GM12875 (cell line): ENCODE measurements around the gene CEP135.
"Not testable (repeated sequence)": the region's sequence is repeated elsewhere in the genome, so short reads cannot be mapped to it uniquely, and the experiment has no call there.

Experiments
- H3K4me3 ChIP-seq: one replicate; pipeline ENCODE4 v1.5.1; 2011; ENCODE audit warnings: low read depth, low read length, control low read depth
- TF ChIP-seq, protein P1 (sequence below): IDR thresholded peaks from 2 replicates; pipeline ENCODE4 v1.5.1; 2011; ENCODE audit warnings: low read depth, mild to moderate bottlenecking, control low read depth, inconsistent platforms, low read length, moderate library complexity, borderline replicate concordance; ENCODE audit not compliant: insufficient read depth

Gene CEP135

DNA sequence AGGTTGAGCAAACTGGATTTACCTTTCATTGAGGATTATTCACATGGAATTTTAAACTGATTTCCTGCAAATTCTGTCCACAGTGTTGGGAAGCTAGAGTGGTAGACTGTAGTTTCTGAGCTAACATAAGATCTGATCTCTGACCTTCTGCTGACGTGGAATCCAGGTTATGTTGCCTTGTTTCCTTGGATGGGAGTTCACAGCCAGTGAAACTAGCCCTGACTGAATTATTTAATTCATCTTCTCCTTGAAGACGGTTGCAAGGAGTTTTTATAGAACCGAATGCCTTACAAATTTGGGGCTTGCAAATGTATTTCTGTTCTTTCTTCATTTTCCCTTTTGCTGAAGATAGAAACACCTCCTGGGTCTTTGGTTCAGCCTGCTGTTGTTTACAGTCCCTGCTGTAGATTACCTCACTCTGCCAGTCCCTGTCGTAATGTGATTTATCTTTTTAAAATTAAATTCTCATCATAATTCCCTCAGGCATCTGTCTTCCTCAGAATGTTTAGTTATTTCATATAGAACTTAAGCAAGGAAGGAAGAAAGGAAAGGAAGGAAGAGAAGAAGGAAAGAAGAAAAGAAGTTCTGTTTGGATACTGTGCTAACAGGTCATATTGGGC lies 113.9 kb downstream of the CEP135 start:
- no peak overlapping the region for H3K4me3 ChIP-seq
- TF ChIP-seq, protein P1, sequence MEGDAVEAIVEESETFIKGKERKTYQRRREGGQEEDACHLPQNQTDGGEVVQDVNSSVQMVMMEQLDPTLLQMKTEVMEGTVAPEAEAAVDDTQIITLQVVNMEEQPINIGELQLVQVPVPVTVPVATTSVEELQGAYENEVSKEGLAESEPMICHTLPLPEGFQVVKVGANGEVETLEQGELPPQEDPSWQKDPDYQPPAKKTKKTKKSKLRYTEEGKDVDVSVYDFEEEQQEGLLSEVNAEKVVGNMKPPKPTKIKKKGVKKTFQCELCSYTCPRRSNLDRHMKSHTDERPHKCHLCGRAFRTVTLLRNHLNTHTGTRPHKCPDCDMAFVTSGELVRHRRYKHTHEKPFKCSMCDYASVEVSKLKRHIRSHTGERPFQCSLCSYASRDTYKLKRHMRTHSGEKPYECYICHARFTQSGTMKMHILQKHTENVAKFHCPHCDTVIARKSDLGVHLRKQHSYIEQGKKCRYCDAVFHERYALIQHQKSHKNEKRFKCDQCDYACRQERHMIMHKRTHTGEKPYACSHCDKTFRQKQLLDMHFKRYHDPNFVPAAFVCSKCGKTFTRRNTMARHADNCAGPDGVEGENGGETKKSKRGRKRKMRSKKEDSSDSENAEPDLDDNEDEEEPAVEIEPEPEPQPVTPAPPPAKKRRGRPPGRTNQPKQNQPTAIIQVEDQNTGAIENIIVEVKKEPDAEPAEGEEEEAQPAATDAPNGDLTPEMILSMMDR: no peak

DNA sequence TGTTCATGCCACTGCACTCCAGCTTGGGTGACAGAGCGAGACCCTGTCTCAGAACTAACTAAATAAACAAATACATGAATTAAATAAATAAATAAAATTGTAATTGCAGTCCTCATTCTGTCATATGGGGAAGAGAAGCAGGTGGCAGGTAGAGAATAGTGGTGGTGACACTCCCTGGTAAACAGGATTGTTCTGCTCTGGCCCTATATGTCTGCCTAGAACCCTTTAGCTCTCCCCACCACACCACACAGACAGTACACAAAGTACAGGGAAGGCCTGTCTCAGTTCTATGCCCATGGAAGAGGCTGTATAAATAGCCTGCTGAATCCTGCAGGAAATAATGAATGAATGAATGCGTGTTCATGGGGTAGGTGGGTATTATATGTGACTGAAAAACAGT lies 117.7 kb downstream of the CEP135 start:
- no peak overlapping the region for H3K4me3 ChIP-seq
- TF ChIP-seq, protein P1: no peak

DNA sequence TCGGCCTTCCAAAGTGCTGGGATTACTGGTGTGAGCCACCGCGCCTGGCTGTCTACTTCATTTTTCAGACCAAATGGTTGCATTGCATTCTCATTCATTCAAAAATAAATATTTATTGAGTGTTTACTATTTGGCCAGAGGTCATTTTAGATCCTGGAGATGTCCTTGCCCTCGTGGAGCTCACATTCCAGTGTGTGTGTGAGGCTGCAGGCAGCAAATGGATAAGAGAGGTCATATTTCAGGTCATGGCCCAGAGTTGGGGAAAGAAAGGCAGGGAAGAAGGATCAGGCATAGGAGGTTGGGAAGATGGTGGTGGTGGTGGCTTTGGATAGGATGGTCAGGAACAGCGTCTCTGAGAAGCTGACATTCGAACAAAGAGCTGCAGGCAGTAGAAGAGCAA lies 119.1 kb downstream of the CEP135 start:
- TF ChIP-seq, protein P1: no peak
- no peak overlapping the region for H3K4me3 ChIP-seq

DNA sequence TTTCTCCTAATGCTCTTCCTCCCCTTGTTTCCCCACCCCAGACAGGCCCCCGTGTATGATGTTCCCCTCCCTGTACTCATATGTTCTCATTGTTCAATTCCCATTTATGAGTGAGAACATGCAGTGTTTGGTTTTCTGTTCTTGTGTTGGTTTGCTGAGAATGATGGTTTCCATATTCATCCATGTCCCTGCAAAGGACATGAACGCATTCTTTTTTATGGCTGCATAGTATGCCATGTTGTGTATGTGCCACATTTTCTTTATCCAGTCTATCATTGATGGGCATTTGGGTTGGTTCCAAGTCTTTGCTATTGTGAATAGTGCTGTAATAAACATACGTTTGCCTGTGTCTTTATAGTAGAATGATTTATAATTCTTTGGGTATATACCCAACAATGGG lies 124.0 kb downstream of the CEP135 start:
- H3K4me3 ChIP-seq: not testable (repeated sequence)

DNA sequence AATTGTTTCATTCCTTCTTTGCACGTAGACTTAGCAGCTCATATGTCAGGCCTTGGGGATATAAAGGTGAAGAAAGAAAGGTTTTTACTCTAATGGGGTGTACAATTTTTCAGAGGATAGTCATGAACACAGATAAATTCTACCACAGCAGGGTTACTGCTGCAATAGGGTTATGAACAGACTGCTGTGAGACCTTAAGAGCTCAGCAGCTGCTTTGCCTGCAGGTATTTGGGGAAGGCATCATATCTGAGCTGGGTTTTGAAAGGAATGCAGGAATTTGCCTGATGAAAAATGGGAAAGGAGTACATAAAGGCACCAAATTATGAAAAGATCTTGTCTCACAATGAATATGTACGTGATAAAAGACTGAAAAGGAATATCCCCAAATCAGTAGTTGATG lies 128.9 kb downstream of the CEP135 start:
- TF ChIP-seq, protein P1: no peak
- H3K4me3 ChIP-seq: no peak overlapping the region

DNA sequence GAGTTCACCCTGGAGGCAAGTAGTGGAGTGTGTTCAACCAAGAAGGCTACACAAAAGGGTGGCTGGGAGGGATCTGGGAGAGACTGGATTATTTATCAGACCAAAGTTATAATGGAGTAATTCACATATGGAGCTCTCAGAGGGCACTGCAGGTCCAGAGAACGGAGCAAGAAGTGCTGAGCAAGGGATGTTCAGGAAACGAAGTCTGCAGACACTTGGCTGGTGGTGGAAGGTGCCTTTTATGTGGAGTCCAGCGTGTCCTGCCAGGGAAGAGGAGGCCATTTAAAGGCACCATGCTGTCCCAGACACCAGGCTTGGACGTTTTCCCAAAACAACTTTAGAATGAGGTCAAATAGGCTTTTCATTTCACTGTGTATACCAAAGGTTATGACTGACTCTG lies 130.1 kb downstream of the CEP135 start:
- TF ChIP-seq, protein P1: no peak

DNA sequence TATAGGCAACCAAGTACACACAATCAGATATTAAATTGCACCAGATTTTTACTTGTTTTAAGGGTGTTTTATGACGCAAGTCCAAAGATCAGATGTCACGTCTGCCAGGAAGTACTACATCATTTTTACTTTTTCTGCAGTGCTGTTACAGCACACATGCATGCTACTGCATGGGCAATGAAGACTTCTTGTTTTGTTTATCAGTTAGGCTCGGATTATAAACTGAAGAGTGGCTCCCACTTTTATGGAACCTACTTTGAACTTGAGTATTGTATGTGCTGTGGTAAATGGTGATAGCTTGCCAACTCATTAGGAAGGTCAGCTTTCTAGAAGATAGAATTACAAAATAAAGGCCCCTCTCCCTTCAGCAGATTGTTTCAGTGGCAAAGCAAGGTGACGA lies 131.6 kb downstream of the CEP135 start:
- TF ChIP-seq, protein P1: no peak
- H3K4me3 ChIP-seq: no peak overlapping the region

More for the DNA sequence above, 130.1 kb downstream of the CEP135 start:
- no peak overlapping the region for H3K4me3 ChIP-seq

DNA sequence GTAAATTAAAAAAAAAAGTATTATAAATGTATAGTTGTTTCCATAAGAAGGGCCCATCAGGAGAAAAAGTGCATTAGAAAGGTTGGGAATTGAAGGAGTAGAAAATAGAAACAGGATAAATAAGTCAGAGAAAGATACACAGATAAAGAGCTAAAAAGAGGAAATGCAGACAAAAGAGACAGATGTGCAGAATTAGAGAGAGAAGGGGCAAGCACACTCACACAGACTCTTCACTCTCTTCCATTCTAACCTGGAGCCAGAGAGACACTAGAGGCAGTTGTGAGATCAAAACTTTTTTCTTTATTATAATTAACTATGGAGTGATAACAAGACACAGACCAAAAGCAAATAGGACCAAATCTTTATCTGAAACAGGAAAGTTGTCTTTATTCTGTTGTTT lies 134.1 kb downstream of the CEP135 start:
- TF ChIP-seq, protein P1: no peak
- H3K4me3 ChIP-seq: no peak overlapping the region
